Loucy (cell line): Measurements from ENCODE around the gene TBL1X.

Experiments
- H2AFZ ChIP-seq: fragments of 200-600 bp; sonication (generic); 2 replicates; pipeline ENCODE4 v1.6.0; 2016; ENCODE audit warnings: antibody characterized with exemption, mild to moderate bottlenecking, low read length, moderate library complexity
- H3F3A ChIP-seq: fragments of 200-600 bp; 2 replicates; pipeline ENCODE4 v1.6.0; 2016; ENCODE audit warnings: antibody characterized with exemption, low read depth, mild to moderate bottlenecking
- H3K27me3 ChIP-seq: fragments of 200-600 bp; sonication (generic); 2 replicates; pipeline ENCODE4 v1.6.1; 2014; ENCODE audit warnings: low read length, mild to moderate bottlenecking; ENCODE audit not compliant: insufficient read depth, poor library complexity, severe bottlenecking
- H3K36me3 ChIP-seq: fragments of 200-600 bp; sonication (generic); 2 replicates; pipeline ENCODE4 v1.6.1; 2016; ENCODE audit warnings: low read length; ENCODE audit not compliant: insufficient read depth
- H3K4me1 ChIP-seq: fragments of 200-600 bp; sonication (generic); 2 replicates; pipeline ENCODE4 v1.5.1; 2014; ENCODE audit warnings: low read length, mild to moderate bottlenecking; ENCODE audit not compliant: insufficient read depth, poor library complexity, severe bottlenecking
- H3K4me2 ChIP-seq: fragments of 200-600 bp; sonication (generic); 2 replicates; pipeline ENCODE4 v1.6.0; 2014; ENCODE audit warnings: antibody characterized with exemption, low read length, low read depth, mild to moderate bottlenecking; ENCODE audit not compliant: poor library complexity, severe bottlenecking
- H3K4me3 ChIP-seq: fragments of 200-600 bp; sonication (generic); 2 replicates; pipeline ENCODE4 v1.5.1; 2014; ENCODE audit warnings: low read length, mild to moderate bottlenecking, mixed read lengths; ENCODE audit not compliant: poor library complexity, severe bottlenecking
- H3K79me2 ChIP-seq: fragments of 200-600 bp; sonication (generic); 2 replicates; pipeline ENCODE4 v1.6.1; 2014; ENCODE audit warnings: low read length; ENCODE audit not compliant: insufficient read depth
- H3K9ac ChIP-seq: fragments of 200-600 bp; sonication (generic); 2 replicates; pipeline ENCODE4 v1.6.0; 2014; ENCODE audit warnings: mild to moderate bottlenecking, low read depth, low read length, moderate library complexity; ENCODE audit not compliant: poor library complexity, severe bottlenecking
- H3K9me2 ChIP-seq: fragments of 200-600 bp; sonication (generic); replicated peaks from 2 replicates; pipeline ENCODE4 v1.6.1; 2016; ENCODE audit warnings: low read depth, low read length, mixed read lengths
- H3K9me3 ChIP-seq: fragments of 200-600 bp; sonication (generic); 2 replicates; pipeline ENCODE4 v1.6.1; 2014; ENCODE audit warnings: mild to moderate bottlenecking, antibody characterized with exemption, low read length, low read depth; ENCODE audit not compliant: insufficient read depth
- H4K20me1 ChIP-seq: fragments of 200-600 bp; sonication (generic); 2 replicates; pipeline ENCODE4 v1.6.0; 2014; ENCODE audit warnings: antibody characterized with exemption, low read length, mild to moderate bottlenecking; ENCODE audit not compliant: insufficient read depth, poor library complexity, severe bottlenecking
- CTCF ChIP-seq: fragments of 200-600 bp; sonication (generic); conservative IDR thresholded peaks from 2 replicates; pipeline ENCODE4 v1.5.1; 2014; ENCODE audit warnings: mild to moderate bottlenecking, antibody characterized with exemption, low read length
- EZH2phosphoT487 ChIP-seq: fragments of 200-600 bp; IDR thresholded peaks from 2 replicates; pipeline ENCODE4 v1.6.1; 2018; ENCODE audit warnings: antibody characterized with exemption, mild to moderate bottlenecking, moderate library complexity, borderline replicate concordance

TBL1X gene

GRCh38 chrX:9785944-9786797 lies 321.3 kb downstream of the TBL1X start, which contains the start of gene SHROOM2:
SHROOM2 (plus strand) TSS chrX:9786429; CDS start chrX:9786546, 117 bp downstream.
- H3K36me3 ChIP-seq = no peaks in the 10 kb centered on the region
- no peaks in the 10 kb centered on the region for H3K79me2 ChIP-seq
- no peaks in the 10 kb centered on the region for H3K4me1 ChIP-seq
- no peaks in the 10 kb centered on the region for H3K9me2 ChIP-seq
- H3F3A ChIP-seq = no peaks in the 10 kb centered on the region
- no peaks in the 10 kb centered on the region for H3K27me3 ChIP-seq
- H3K9me3 ChIP-seq = no peaks in the 10 kb centered on the region
- no peak within 1 kb of the TSS for H3K9ac ChIP-seq
- H2AFZ ChIP-seq = no peak within 1 kb of the TSS
- H3K4me3 ChIP-seq = no peak within 1 kb of the TSS
- no peaks in the 10 kb centered on the region for H4K20me1 ChIP-seq
- H3K4me2 ChIP-seq = no peak within 1 kb of the TSS
- TF ChIP-seq CTCF (no peak), EZH2phosphoT487 (no peak)

GRCh38 chrX:9786798-9787635 lies 322.2 kb downstream of the TBL1X start:
- H3K79me2 ChIP-seq = no peaks in the 10 kb centered on the region
- H3K9me3 ChIP-seq = no peaks in the 10 kb centered on the region
- no peaks in the 10 kb centered on the region for H3K9me2 ChIP-seq
- no peak overlapping the region for H2AFZ ChIP-seq
- no peaks in the 10 kb centered on the region for H3F3A ChIP-seq
- no peaks in the 10 kb centered on the region for H4K20me1 ChIP-seq
- no peaks in the 10 kb centered on the region for H3K36me3 ChIP-seq
- no peaks in the 10 kb centered on the region for H3K27me3 ChIP-seq
- TF ChIP-seq EZH2phosphoT487 (no peak), CTCF (no peak)
- H3K4me2 ChIP-seq = no peak overlapping the region
- H3K4me3 ChIP-seq = no peak overlapping the region
- no peak overlapping the region for H3K9ac ChIP-seq
- H3K4me1 ChIP-seq = no peaks in the 10 kb centered on the region

DNA sequence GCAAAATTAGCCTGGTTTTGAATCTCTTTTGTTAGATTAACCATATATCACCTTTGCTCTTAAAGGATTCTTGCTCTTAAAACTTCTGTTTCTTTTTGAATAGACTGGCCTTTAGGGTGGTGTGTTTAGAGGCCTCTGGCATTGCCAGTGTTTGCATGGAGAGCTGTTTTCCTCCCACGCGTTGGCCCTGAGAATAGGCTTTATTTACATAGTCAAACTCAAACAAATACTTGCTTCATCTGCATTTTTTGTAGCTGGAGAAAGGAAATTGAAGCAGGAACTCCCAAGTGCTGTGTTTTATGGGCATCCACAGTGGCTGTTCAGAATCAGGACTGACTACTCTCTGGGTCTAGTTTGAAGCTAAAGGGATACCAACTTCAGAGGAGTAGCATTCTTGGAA lies 324.1 kb downstream of the TBL1X start:
- H3F3A ChIP-seq = no peaks in the 10 kb centered on the region
- H4K20me1 ChIP-seq = no peaks in the 10 kb centered on the region
- no peak overlapping the region for H2AFZ ChIP-seq
- H3K4me2 ChIP-seq = no peak overlapping the region
- no peaks in the 10 kb centered on the region for H3K9me3 ChIP-seq
- H3K4me1 ChIP-seq = no peaks in the 10 kb centered on the region
- TF ChIP-seq CTCF = no peak
- TF ChIP-seq EZH2phosphoT487 = no peak
- no peaks in the 10 kb centered on the region for H3K79me2 ChIP-seq
- H3K36me3 ChIP-seq = no peaks in the 10 kb centered on the region
- H3K27me3 ChIP-seq = no peaks in the 10 kb centered on the region
- H3K9me2 ChIP-seq = no peaks in the 10 kb centered on the region
- H3K9ac ChIP-seq = no peak overlapping the region
- H3K4me3 ChIP-seq = no peak overlapping the region
